Thyroid gland (tissue), 4 donors: ENCODE measurements around the gene FKBP15.
A peak's percentile ranks its signal among the peaks of the same experiment; 100 is the strongest.

Experiments
- CTCF ChIP-seq, 6 experiments: fragments of 200-600 bp in 3 of 6; fragments of 450-650 bp in 3 of 6; sonication (generic) in 3 of 6; IDR thresholded peaks; one replicate each; pipeline ENCODE4 v1.5.1; 2016 to 2019; ENCODE audit warnings: antibody characterized with exemption in 6 of 6, mild to moderate bottlenecking in 2 of 6, inconsistent platforms in 1 of 6, moderate library complexity in 1 of 6
- POLR2A ChIP-seq, 2 donors: fragments of 450-650 bp; IDR thresholded peaks; one replicate each; pipeline ENCODE4 v1.6.1; 2017; ENCODE audit warnings: antibody characterized with exemption in 2 of 2, mild to moderate bottlenecking in 2 of 2, moderate library complexity in 1 of 2

- TF ChIP-seq CTCF (IDR thresholded peaks at IDR 0.05) (peak in 5 of 6 experiments; percentile 13 to 33 (median 27)), POLR2A (IDR thresholded peaks at IDR 0.05) (peak; percentile 21 to 81)
Observed at GRCh38 chr9:113150670-113151611, 70.1 kb downstream of the FKBP15 start, which contains the start of gene SLC31A2.
